Stimulated activated CD4-positive, alpha-beta T cell treated with anti-CD3 and anti-CD28 coated beads, Interleukin-1b, Interleukin-23, amount 100 ng/mL, for 1 hour (primary cell): ENCODE data around the gene RAB6B.
"Not testable (repeated sequence)": the region's sequence is repeated elsewhere in the genome, so short reads cannot be mapped to it uniquely, and the experiment has no call there.

Source experiments
- DNase-seq, 2 donors: peaks; one replicate each; pipeline ENCODE4 v3.0.0-alpha.2; 2020; ENCODE audit warnings: low read depth in 2 of 2

RAB6B gene

GRCh38 chr3:133805702-133806475 is 89.8 kb downstream of the RAB6B start, which contains the start of gene SRPRB:
SRPRB (plus strand) TSS chr3:133805815; CDS start chr3:133805849, 34 bp downstream.
- peak; percentile 89 to 92 for DNase-seq

GRCh38 chr3:133805384-133805701 is 90.3 kb downstream of the RAB6B start:
- no peak for DNase-seq

DNA sequence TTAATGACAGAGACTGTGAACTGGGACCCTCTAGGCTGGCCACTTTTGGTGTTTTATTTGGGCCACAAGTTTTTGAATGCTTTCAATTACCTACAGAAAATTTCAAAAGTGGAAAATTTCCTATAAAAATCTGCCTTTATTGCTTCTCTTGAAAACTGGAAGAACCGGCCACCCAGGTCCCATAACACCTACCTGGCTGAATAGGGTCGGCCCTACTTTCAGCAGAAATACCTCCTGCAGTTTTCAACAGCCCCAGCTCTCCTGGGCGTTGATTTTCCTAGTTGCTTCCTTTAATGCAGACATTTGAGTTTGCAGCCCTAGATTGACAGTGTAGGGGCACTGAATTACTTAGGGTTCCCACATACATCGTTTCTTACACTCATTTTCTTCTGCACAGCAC is 90.8 kb downstream of the RAB6B start:
- no peak for DNase-seq

- DNase-seq = no peak
These were observed 92.2 kb downstream of the RAB6B start for GRCh38 chr3:133803469-133803868.

- DNase-seq = no peak
These were observed 95.7 kb downstream of the RAB6B start for GRCh38 chr3:133799794-133800585.

DNA sequence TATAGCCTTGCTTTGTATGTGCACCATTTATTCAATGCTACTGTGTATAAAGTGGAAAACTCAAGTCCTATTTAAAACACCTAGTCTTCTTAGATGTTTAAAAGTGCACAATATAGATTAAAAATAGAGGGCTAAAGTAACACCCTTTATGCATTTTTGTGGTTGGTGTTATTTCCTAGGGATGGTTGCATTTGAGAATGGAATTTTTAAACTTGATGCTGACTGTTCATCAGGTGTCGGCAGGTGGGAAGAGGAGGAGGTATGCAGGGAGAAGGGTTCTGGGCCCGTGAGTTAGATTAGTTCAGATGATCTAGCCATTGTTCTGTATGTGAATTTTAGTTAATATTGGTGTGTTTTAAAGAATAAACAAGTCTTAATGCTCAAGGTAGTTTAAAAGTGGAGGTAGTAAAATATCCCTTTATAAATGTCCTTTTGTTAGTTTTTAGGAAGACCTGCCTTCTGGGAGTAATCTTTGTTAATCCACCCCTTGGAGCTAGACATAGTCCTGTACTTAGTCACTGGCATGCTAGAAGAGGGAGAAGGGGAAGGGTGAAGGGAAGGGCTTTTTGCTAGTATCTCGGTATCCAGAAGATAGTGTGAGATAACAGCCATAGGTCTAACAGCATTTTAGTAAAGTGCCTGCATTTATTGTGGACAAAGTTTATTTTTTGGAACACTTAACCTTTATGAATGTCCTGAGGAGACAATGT is 98.1 kb downstream of the RAB6B start:
- no peak for DNase-seq

DNA sequence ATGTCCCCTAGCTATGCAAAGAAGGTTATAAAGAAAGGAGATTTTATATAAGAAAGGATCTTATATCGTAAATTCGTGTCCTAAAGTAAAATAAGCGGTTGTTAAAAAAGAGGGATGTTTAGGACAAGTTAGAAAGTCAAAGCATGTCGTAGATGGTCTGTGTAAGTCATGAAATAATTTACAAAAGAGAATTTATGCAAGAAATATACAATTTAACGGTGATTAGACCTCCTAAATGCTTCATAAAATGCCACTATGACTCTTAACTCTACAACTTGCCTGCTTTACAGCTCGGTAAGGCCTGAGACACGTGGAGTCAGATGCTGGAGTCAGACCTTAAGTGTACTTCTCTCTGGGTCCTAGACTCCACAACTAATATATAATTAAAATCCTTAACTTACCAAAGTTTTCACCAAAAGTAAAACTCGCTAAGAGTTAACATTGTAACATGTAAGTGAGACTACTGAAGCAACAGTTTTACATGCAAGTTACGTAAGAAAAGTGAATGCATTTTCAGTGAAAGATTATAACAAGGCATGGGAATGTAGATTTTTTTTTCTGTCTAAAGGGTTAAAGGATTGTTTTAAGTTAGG is 103.4 kb downstream of the RAB6B start:
- DNase-seq = no peak

GRCh38 chr3:133788024-133788423 is 107.7 kb downstream of the RAB6B start:
- no peak for DNase-seq

- DNase-seq = no peak
These were observed 111.9 kb downstream of the RAB6B start for GRCh38 chr3:133783762-133784161.

DNA sequence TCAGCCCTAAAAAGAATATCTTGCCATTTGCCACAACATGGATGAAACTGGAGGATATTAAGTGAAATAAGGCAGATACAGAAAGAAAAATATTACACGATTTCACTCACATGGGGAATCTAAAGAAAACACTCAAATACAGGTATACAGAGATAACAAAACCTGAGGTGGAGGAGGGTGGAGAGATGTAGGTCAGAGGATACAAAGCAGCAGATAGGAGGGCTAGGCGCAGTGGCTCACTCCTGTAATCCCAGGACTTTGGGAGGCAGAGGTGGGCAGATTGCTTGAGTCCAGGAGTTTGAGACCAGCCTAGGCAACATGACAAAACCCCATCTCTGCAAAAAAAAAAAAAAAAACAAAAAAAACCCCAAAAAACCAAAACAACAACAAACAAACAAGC is 113.2 kb downstream of the RAB6B start:
- no peak for DNase-seq

DNA sequence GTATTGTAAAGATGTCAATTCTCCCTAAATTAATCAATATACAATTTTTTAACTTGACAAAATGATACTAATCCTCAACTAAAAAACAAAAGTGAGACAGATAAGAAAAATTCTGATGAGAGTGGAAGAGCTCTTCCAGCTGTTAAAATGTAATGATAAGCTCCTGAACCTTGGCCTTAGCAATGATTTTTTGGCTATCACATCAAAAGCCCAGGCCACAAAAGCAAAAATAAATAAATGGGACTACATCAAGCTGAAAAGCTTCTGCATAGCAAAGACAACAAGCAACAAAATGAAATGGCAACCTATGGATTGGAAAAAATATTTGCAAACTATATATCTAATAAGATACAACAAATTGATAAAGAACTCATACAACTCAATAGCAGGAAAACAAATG is 114.1 kb downstream of the RAB6B start:
- DNase-seq = no peak

DNA sequence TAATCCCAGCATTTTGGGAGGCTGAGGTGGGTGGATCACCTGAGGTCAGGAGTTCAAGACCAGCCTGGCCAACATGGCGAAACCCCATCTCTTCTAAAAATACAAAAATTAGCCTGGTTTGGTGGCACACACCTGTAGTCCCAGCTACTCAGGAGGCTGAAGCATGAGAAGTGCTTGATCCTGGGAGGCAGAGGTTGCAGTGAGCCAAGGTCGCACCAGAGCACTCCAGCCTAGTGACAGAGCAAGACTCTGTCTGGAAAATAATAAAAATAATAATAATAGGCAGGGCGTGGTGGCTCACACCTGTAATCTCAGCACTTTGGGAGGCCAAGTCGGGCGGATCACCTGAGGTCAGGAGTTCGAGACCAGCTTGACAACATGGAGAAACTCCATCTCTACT is 114.9 kb downstream of the RAB6B start:
- not testable (repeated sequence) for DNase-seq

DNA sequence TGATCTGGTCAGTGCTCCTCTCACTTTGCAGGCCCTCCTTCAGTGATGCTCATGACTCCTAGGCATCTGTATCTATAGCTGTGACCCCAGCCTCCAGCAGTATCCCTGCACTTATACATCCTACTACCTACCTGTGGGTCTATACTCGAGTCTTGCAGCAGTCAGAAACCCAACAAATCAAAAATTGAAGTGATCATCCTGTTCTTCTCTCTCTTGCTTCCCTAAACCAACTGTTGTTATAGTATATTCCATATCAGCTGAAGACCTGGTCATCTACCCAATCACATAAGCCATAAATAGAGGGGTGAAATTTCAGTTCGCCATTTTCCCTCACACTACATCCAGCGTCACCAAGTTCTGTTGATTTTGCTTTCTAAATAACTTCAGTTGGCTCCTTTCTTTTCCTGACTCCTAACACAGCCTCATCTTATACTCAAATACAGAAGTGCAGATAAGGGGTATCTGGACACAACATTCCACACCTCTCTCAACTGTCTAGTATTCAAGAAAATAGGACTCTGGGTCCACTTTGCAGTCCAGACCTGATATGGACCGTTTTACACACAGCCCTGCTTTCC is 116.0 kb downstream of the RAB6B start:
- DNase-seq = no peak

DNA sequence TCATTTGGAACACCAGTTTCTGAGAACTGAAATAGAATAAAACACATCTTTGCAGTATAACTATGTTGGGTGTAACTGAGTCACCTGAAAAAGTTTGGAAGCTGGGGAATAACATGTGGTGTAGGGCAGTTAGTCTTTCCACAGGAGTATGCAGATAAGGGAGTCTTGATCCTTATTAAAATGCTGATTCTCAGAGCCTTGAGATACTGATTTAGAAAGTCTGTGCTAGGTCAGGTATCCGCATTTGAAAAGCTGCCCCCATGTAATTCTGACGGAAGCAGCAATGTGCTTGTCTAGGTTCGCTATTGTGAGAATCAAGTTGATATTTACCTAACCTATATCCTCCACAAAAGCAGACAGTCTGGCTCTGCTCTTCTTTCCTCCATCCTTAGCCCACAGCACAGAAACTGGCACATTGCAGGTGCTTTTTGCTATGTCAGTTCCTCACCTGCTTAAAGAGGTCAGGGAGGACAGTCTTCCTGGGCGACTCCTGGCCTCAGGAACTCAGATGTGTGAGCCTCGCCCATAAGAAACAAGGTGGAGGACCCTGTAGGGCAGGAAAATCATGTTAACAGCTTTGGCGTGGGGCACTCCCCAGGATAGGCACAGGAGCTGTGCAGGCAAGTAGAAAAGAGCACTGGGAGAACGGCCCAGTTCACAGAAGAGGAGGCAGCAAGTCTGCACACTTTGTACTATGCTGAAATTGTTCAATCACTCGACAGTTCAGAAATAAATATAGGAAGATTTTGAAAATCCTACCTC is 117.7 kb downstream of the RAB6B start:
- DNase-seq = no peak

DNA sequence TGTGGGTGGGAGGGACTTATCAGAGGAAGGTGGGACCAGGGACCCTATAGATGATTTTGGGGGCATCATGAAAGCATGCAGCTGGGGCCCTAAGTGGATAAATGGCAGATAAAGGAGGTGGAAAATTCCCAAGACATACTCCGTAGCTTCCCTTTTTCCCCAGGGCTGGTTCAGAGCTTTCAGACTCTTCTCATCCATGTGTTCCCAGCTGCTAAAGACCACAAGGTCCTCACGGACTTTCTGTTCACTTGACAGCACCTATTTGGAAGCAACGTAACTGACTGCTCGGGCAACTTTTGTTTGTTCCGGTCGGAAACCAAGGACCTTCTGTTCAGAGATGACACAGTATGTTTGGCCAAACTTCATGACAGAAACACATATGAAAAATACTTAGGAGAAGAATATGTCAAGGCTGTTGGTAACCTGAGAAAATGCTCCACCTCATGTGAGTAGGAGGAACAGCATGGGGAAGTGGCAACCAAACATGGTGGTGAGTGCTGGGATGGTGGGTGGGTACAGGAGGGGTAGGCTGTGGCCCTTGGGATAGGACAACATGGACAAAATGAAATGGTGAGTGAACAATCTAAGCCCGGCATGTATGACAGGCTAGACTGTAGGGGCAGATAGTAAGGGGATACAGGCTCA is 118.8 kb downstream of the RAB6B start:
- DNase-seq = no peak

- DNase-seq = no peak
These were observed 119.8 kb downstream of the RAB6B start for GRCh38 chr3:133775835-133776234.

GRCh38 chr3:133775309-133775708 is 120.4 kb downstream of the RAB6B start:
- DNase-seq = no peak
